ENCODE results near the gene GNPTAB.

DNA sequence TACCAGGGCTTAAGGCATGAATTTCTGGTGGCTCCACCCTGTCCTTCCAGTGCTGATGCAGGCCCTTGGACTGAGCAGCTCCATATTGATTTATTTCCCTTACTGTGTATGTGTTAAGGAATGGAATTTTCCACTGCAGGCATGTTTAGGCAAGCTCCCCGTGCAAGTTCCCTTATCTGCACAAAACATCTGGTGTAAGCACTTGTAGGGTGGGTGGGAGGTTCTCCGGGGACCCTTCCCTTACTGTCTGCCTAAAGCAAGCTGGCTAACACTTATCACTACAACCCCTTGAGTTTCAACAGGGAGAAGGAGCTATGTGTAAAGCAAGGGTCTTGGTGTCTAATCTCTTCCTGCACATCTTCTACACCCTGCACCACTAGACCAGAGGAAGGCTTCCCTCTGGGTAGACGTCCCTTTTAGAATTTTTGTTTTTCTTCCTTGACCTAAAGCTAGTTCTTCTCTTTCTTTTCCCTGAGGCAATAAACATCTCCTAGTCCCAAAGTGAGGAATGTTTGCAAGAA lies 24.7 kb upstream of the GNPTAB start:
- TF ChIP-seq, protein P1, sequence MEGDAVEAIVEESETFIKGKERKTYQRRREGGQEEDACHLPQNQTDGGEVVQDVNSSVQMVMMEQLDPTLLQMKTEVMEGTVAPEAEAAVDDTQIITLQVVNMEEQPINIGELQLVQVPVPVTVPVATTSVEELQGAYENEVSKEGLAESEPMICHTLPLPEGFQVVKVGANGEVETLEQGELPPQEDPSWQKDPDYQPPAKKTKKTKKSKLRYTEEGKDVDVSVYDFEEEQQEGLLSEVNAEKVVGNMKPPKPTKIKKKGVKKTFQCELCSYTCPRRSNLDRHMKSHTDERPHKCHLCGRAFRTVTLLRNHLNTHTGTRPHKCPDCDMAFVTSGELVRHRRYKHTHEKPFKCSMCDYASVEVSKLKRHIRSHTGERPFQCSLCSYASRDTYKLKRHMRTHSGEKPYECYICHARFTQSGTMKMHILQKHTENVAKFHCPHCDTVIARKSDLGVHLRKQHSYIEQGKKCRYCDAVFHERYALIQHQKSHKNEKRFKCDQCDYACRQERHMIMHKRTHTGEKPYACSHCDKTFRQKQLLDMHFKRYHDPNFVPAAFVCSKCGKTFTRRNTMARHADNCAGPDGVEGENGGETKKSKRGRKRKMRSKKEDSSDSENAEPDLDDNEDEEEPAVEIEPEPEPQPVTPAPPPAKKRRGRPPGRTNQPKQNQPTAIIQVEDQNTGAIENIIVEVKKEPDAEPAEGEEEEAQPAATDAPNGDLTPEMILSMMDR (IDR thresholded peaks at IDR 0.05) = no peak
- TF ChIP-seq EZH2 (IDR thresholded peaks at IDR 0.05; ENCODE audit: borderline replicate concordance, insufficient read depth, low read depth, low read length, poor library complexity, severe bottlenecking) = no peak
